Activated CD8-positive, alpha-beta memory T cell treated with anti-CD3 and anti-CD28 coated beads, Interleukin-2, amount 50 U/mL, for 48 hours (primary cell): ENCODE measurements around the gene SAE1.
"Not testable (repeated sequence)": the region's sequence is repeated elsewhere in the genome, so short reads cannot be mapped to it uniquely, and the experiment has no call there.

ENCODE experiments used
- DNase-seq: peaks from one replicate; pipeline ENCODE4 v3.0.0-alpha.2; 2020

SAE1 gene

DNA sequence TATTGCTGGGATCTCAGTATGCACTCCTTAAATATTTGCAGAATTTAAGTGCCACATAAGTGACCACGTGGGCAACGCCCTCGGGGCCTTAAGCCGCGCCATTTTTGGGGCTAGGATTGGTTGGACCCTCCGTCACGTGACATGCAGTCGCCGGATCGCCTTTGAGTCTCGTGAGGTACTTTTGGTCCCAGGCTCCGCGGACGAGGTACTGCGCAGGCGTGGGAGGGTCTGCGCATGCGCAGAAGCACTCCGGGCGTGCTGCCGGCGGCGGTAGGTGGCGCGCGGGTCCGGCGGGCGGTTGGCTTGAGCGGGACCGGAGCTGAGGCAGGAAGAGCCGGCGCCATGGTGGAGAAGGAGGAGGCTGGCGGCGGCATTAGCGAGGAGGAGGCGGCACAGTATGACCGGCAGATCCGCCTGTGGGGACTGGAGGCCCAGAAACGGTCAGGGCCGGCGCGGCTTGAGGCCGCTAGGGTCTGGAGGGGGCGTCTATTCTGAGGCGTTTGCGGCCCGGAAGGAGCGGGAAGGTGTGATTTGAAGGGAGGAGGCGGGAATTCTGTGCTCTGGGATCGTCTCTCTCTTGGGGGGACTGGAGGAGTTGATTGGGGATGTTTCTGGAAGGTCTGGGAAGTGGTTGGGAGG, at the start of gene SAE1:
TSS of gene SAE1 (plus strand) at position 247 of the 639 bp plus-strand sequence. CDS start at position 343, 96 bp downstream.
- DNase-seq = peak; percentile 97

DNA sequence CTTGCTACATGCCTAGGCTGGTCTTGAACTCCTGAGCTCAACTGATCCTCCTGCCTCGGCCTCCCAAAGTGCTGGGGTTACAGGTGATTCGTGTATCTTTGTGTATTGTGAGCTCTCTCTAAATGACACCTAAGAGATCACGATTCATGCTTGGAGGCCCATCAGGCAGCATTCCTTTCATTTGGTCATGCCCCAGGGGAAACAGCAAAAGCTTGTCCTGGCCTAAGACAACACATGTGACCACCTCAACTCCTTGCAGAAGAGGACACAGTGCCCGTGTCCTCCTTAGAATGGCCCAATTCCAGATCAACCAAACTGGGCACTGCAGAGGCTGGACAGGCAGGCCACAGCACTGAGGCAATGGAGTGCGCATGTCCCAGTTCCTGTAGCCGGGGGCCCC, 49.5 kb upstream of the SAE1 start:
- no peak for DNase-seq

DNA sequence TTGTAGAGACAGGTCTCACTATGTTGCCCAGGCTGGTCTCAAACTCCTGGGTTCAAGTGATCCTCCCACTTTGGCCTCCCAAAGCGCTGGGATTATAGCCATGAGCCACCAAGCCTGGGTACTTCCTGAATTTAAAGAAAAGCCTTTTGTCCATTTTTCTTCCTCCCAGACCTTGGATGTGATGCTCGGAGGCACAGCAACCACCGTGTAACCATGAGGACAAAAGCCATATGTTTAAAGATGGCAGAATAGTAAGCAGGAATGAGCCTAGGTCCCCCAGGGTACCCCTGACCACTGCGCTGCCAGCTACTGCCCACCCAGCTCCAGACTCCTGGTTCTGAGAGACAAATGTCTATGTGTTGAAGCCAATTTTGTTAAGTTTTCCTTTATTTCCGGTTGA, 48.1 kb upstream of the SAE1 start:
- DNase-seq = no peak

DNA sequence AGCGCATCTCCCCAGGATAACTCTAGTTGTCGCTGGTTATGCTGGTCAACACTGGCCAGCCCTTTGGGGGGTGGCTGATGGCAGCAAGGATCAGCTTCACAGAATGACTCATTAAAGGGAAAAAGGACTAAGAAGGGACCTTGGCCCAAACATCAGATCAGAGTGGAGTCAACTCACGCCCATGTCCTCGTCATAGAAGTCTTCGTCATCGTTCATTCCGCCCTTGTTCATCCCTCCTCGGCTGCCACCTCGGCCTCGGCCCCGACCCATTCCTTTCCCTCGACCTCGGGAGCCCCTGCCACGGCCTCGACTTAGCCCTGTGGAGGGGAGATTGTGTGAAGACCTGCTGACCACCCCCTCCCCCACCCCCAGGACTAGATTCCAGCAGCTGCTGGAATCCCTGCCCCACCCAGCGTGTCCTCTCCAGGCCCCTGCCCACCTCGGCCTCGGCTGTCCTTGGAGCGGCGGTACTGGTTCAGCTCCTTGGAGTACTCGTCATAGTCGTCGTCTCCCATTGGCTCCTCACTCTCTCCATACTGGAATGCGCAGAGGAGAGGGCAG, 45.7 kb upstream of the SAE1 start:
- DNase-seq = no peak

DNA sequence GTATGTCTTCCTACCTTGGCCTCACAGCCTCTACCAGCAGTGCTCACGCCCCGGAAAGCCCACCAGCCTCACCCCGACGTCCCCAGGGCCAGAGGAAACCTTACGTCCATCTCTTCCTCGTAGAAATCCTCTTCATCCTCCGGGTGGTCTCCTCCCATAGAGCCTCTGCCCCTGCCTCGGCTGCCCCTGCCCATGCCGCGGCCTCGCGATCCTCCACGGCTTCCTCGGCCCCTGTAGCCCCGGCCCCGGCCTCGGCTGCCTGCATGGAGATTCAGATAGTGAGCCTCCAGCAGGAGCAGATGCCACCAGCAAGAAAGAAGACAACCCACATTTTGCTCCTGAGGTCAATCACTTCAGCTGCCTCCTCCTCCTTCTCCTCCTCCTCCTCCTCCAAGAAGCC, 44.4 kb upstream of the SAE1 start:
- DNase-seq = no peak

DNA sequence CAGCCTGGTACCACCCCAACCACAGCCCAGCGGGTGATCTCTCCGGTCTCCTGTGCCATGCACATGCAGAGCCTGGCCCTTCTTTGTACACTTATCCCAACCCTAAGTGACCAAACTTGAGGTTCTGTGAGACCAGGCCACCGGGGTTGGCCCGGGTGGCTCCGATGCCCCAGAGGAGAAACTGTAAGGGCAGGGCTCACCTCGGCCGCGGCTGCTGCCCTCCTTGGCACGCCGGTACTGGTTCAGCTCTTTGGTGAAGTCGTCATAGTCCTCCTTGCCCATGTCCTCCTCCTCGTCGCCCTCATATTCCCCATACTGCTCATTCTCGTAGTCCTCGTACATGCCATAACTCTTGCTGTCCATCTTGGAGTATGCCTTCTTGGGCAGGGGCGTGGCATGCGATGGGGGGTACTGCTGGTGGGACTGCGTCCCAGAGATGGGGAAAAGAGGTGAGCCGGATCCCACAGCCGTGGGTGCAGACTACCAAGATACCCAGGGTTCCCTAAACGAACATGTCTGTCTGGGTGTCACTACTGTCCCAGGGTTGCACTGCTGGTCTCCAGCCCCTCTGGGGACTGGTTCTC, 40.8 kb upstream of the SAE1 start:
- DNase-seq = no peak

DNA sequence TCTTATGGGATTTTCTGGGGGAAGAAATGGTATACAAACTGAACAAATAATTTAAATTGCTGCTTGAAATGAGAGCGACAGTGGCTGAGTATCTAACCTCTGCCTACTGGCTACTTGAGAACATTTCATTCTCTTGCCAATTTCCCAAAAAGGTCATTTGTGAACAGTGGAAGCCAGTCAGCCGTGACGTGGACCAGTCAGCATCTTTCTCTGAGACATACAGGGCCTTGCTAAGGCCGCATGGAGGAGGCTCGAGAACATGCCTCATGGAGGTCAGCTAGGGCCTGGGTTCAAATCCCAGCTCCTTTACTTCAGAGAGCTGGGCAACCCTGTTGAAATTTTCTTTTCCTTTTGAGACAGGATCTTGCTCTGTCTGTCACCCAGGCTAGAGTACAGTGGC, 37.4 kb upstream of the SAE1 start:
- DNase-seq = no peak

DNA sequence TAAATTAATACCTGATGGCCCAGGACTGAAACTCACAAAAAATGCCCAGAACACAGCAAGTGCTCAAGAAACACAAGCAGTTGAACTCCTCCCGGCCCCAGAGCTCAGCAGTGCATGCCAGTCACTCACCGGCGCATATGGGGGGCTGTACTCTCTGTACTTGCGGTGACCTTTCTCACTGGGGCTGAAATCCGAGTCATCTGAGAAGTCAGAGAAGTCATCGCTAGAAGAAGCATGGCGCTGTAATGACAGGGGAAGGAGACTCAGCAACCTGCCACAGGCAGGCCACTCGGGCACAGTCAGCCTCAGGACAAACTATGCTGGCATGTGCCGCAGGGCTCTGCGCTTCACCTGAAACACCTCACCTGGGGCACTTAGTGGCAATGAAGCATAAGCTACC, 36.8 kb upstream of the SAE1 start:
- DNase-seq = peak; percentile 80

DNA sequence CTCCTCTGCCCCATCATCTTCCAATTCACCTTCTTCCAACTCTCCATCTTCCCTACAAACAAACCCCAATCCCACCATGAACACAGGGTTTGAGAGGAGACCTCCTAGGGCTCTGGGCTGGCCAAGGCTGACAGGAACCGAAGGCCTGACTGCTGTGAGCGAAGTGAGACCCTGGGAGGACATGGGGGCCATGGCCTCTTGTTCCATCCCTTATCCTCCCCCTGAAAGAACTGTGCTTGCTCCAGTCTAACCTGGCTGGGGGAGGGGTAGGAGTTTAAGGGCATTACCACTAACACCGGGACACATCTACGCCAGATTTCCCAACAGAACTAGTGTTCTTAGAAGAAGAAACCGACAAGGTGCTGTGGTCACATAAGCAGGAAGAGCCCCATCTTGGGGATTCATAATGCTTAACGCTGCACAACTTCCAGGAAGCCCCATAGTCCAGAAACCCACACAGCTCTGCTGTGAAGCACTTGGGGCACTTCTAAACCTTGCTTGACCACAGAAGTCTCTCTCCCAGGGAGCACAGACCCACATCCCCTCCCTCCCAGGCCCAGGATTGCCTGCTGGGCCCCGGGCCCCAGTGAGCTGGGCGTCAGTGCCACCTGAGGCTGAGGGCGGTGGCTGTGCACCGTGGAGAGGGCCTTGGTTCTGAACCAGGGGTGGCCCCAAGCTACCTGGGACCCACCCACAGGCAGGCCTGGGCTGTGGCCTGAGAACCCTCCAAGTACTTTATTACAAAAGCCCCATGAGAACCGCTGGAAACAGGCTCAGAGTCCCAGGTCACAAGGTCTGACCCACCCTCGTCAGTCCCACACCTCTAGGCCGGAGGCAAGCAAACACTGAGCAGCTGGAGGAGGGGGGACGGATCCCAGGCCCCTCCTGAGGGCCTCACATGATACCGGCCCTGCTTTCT, 35.8 kb upstream of the SAE1 start:
- DNase-seq = peak; percentile 81

DNA sequence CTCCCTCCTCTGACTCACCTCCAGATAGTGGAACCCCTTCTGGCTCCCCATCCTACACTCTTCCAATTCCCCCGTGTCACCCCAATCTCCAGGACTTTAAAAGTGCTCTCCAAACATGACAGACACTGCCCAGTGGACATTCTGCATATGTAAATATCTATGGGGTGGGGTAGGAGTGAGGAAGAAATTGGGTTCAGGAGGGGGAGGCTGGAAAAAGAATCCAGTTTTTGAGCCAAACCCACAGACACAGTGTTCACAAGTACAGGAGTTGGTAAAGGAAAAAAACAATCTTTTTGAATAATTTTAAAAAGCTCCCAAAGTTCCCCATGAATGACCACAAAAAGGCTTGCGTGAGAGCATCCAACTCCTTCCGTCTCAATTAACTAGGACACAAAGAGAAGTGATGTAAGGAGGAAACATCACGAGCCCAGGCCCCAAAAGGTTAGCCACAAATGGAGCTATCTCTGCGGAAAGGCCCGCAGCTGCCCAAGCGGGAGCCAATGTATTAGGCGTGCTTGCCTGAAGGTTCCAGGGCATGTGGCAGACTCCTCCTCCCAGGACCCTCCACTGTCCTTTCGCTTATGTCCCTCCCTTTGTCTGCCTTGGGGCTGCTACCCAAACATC, 35.0 kb upstream of the SAE1 start:
- no peak for DNase-seq

DNA sequence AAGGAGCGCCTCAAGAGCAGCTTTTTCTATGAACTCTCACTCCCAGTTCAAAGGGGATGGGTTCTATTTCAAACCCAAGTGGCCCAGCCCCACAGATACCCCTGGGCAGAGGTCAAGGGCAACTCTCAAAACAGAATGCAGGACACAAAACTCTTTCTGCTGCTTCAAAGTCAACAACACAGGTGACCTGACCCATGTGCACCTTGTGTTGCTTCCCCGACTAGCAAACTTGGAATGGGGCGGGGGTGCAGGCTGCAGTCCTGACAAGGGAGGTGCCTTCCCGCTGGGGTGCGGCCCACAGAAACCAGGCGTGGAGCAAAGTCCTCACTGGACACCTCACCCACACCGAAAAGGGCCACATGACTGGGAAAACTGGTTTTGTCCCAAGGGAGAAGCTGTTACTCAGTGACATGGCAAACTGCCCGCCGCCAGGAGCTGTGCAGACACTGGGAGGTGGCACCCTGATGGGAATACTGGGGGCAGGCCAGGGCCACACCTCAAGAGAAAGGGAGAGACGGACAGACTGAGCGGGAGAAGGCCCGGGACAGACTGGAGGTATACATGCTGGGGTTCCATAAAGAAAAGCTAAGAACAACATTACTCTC, 34.4 kb upstream of the SAE1 start:
- DNase-seq = no peak

DNA sequence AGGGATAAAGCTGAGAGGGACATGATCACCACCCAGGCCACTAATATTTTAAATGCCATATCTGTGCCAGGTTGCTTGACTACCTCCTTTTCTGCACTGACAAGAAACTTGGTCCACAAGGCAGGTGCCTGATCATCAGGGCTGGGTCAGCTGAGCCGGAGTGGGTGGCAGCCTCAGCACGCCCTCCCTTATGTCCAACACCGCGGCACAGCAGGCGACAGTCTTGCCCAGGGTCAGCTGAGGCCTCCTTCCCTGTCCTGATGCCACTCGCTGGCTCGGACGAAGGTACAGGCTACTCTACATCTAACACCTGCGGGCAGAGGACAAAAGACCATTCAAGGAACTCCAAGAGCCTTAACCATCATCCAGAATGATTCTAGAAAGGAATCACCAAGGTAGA, 33.9 kb upstream of the SAE1 start:
- DNase-seq = no peak

DNA sequence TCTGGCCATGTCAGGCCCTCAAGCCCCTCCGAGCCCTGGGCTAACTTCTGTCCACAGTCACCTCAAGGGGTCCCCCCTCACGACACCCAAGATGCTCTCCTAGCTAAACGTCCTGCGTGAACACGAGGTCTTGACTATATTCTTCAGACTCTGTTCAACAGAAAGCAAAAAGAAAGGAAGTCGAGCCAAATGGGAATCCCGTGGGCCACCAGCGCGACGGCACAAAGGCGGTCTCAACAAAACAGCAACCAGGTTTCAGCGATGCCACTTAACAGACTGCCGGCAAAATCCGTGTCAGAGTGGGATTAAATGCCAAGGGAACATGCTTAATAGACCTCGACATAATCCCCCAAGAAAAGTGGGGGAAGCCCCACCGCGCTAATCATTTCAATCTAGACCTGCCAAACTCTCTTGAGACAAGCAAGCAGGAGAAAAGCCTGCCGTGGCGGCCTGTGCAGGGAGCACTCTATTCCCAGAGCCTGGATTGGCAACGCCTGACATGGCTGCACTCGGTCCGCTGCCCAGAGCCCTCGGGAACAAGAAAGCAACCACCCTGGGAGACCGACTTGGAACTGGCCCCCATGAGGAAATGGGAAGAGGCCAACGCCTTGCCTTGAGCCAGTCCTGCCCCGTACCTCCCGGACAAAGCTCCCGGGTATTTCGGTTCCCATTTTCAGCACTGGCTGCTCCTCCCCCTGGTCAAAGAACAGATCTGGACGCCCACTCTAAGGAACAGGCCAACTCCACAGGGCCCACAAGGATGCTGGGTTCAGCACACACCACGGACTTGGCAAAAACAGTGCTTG, 33.0 kb upstream of the SAE1 start:
- no peak for DNase-seq

DNA sequence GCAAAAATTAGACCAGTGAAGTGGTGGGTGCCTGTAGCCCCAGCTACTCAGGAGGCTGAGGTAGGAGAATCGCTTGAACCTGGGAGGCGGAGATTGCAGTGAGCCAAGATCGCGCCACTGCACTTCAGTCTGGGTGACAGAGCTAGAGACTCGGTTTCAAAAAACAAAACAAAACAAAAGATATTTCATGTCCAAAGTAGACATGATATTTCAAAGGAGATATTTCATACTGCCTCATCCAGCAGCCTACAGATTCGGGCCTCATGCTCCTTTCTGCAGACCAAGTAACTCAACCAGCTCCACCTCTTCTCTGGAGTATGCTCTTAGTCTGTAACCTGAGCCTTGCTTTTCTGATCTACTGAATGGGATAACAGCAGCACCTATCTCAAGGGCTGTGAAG, 32.0 kb upstream of the SAE1 start:
- DNase-seq = no peak

DNA sequence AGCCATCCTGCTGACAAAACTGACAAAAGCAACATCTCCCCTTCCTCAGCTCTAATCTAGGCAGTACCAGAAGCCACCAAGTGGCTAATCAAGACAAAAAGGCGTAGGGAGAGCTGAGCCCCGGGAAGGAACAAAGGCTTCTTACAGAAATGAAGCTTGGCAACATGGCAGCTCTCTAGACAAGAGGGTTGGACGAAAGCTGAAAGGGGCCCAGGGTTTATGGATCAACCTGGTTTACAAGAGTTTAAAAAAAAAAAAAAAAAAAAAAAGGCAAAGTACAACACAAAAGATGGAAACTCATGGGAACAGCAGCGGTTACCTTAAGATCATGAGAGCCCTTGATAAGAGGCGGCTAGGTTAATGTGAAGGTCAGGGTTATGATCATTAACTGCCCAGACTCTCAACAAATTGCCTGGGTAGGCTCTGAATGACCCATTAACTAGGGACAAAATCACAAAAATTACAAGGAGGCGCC, 31.0 kb upstream of the SAE1 start:
- DNase-seq = no peak

DNA sequence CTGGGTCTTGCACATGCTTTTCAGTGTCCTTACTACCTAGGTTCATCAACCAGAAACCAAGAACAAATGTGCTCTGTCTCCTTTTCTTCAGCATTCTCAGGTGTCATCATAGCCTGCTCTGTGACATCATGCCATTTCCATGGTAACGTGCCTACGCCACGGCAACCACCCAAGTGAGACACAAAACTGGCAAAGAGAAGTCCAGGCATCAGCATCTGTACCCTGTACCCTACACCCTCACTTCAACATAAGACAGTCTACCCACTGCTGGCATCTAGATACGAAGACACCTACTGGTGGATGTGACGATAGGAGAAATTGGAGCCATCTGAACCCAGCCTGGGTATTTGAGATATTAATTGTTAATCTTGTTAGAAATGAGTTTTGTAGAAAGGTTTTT, 30.3 kb upstream of the SAE1 start:
- DNase-seq = no peak

DNA sequence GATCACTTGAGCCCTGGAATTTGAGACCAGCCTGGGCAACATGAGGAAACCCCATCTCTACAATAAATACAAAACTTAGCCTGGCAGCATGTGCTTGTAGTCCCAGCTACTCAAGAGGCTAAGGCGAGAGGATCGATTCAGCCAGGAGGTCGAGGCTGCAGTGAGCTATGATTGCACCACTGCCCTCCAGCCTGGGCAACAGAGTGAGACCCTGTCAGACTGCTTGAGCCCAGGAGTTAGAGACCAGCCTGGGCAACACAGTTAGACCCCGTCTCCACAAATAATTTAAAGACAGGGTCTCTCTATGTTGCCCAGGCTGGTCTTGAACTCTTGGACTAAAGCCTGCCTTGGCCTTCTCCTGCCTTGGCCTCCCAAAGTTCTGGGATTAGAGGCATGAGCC, 29.5 kb upstream of the SAE1 start:
- DNase-seq = not testable (repeated sequence)

DNA sequence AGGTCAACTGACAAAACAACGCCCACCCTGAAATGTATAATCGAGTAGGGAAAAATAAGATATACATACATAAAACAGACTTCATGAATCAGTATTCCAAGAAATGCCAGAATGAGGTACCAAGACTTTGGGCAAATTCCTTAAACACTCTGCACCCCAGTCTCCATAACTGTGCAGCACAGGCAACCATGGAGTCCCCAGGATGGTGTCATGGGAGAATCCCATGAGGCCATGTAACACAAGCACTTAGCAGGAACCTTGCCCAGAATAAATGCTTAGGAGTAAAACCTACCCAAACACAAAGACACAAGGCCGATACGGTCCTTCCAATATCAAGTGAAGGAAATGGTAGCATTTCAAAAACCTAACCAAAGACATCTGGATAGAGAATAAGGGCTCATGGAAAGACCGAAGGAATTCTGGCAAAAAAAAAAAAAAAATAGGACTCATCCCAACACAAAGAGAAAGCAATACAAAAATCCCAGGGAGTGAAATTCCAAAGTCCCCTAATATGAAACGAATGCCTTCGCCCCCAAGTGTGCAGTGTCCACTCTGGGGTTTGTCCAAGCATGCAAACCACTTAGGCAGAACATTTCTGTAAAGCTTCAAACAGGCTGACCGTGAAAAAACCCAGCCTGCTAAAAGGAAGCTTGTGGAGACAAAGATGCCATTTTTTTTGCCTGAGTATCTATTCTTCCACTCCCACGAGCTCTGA, 28.1 kb upstream of the SAE1 start:
- no peak for DNase-seq

DNA sequence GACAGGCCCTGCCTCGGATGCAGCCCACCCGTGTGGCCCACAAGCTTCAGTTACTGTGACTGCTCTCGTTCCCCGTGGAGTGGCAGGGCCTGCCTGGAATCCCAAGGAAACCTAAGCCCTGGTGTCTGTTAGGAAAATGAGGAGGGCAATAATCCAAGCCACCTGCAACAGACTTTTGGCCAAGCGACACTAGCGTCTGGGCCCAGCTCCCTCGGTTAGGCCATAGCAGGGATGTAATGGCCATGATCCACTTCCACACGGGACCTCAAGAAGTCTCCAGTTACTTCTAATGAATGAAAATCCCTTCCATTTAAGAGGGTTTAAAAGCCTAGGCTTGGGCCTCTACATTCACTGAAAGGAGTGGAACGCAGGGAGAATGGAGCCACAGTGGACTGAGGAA, 26.0 kb upstream of the SAE1 start:
- DNase-seq = no peak

DNA sequence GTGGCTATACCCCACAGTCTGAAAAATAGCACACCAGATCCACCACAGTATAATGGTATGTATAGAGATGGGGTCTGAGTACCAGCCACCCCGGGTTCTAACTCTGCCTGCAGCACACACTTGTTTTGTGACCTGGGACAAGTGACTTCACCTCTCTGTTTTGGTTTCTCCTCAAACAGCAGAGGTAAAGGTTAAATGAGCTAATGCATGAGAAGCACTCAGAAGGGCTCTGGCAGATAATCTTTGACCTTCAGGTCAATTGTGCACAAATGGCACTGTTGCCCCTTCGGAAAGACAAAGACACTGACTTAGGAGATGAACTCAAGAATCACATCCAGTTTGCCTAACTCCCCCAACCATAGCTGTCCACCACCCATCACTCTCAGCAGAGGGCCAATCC, 24.8 kb upstream of the SAE1 start:
- DNase-seq = no peak

DNA sequence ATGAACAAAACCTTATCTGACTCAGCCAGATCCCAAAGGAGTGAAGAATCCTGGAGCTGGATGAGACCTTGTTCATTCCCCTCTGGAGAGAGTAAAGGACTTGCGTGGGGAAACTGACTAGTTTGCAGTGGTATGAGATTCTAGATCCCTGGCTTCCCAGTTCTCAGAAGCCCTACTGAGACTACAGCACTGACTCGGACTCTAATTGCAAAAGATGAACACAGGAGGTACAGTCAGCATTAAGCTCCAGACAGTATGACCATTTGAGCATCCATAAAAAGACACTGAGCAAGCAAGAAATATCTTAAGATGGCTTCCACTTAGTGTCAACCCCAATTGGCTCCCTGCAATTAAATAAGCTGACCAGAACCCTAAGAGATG, 23.8 kb upstream of the SAE1 start:
- DNase-seq = no peak
